ENCODE results near the gene MACROH2A1.

GRCh38 chr5:135322744-135323143 is 76.3 kb downstream of the MACROH2A1 start:
- no peak for TF ChIP-seq EZH2 (IDR thresholded peaks at IDR 0.05; ENCODE audit: insufficient read depth, poor library complexity, severe bottlenecking)
- TF ChIP-seq EZH2phosphoT487 (IDR thresholded peaks at IDR 0.05; ENCODE audit: insufficient read depth, low read depth) = no peak
